Large intestine (tissue), 3 donors: ENCODE results near the gene ZDHHC11B. TPM values are rescaled to one million over a fixed set of nuclear protein-coding genes. Genes with fewer than 3 reads are reported as not detected.
"Not testable (repeated sequence)": the region's sequence is repeated elsewhere in the genome, so short reads cannot be mapped to it uniquely, and the experiment has no call there.

Source experiments
- DNase-seq, 2 donors: peaks; one replicate each; pipeline versions ENCODE4 v3.0.0 to v3.0.0-alpha.2; 2013
- H3K27ac ChIP-seq: one replicate; pipeline ENCODE4 v1.5.1; 2013; ENCODE audit warnings: low read length
- H3K27me3 ChIP-seq: 2 replicates; pipeline ENCODE4 v1.6.1; 2013; ENCODE audit warnings: low read length; ENCODE audit not compliant: control insufficient read depth, insufficient read depth
- H3K36me3 ChIP-seq: 2 replicates; pipeline ENCODE4 v1.6.1; 2013; ENCODE audit warnings: low read length; ENCODE audit not compliant: control insufficient read depth, insufficient read depth
- H3K4me1 ChIP-seq: one replicate; pipeline ENCODE4 v1.6.1; 2013; ENCODE audit warnings: low read length; ENCODE audit not compliant: control insufficient read depth, insufficient read depth
- H3K4me3 ChIP-seq: one replicate; pipeline ENCODE4 v1.5.1; 2013; ENCODE audit warnings: low read length
- H3K9me3 ChIP-seq: one replicate; pipeline ENCODE4 v1.6.1; 2013; ENCODE audit warnings: mild to moderate bottlenecking, low read depth, low read length, moderate library complexity; ENCODE audit not compliant: control insufficient read depth
- WGBS: methylation state at CpG from one replicate; pipeline ENCODE4 v1.1.5; 2013; ENCODE audit warnings: low lambda C conversion rate; ENCODE audit not compliant: insufficient coverage; 5-methylcytosine and 5-hydroxymethylcytosine counted together
- polyA plus RNA-seq: library from polyadenylated mRNA; unstranded; fragments of 120-200 nt; gene quantifications from one replicate; pipeline ENCODE4 v1.2.1, GENCODE V29; 2013

The ZDHHC11B gene
- polyA plus RNA-seq, 1 donor: 16.1 TPM

- not testable (repeated sequence) for H3K27me3 ChIP-seq, H3K4me1 ChIP-seq, H3K9me3 ChIP-seq, H3K36me3 ChIP-seq, DNase-seq, H3K27ac ChIP-seq, H3K4me3 ChIP-seq
- WGBS: no CpG with 5 or more reads among the region's 11 CpGs
Measured at GRCh38 chr5:743696-744404, 40.7 kb downstream of the ZDHHC11B start.

DNA sequence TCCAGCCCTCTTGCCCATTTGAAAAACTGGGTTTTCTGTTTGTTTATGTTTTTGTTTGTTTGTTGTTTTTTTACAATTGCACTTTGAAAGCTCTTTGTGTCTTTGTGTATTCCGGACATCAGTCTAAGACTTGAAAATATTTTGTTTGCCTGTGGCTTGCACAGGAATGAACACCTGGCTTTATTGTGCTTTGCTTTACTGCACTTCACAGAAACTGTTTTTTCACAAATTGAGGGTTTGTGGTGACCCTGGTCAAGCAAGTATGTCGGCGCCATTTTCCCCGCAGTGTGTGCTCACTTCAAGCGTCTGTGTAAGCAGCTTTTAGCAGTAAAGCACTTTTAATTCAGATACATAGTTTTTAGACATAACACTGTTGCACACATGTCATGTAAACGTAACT lies 42.3 kb downstream of the ZDHHC11B start:
- no CpG with 5 or more reads among the region's 6 CpGs for WGBS
- H3K9me3 ChIP-seq, H3K27me3 ChIP-seq, H3K4me3 ChIP-seq, H3K36me3 ChIP-seq, DNase-seq, H3K27ac ChIP-seq, H3K4me1 ChIP-seq: not testable (repeated sequence)

GRCh38 chr5:734145-734544 lies 50.4 kb downstream of the ZDHHC11B start:
- not testable (repeated sequence) for H3K4me3 ChIP-seq, H3K9me3 ChIP-seq, H3K4me1 ChIP-seq, H3K36me3 ChIP-seq, H3K27me3 ChIP-seq, DNase-seq, H3K27ac ChIP-seq
- no CpG with 5 or more reads among the region's 1 CpG for WGBS

- not testable (repeated sequence) for H3K27ac ChIP-seq, H3K27me3 ChIP-seq, H3K9me3 ChIP-seq, H3K4me1 ChIP-seq, DNase-seq, H3K36me3 ChIP-seq, H3K4me3 ChIP-seq
- WGBS: 100% methylated on average over 4 of the region's 10 CpGs
Measured at GRCh38 chr5:732754-733454, 51.6 kb downstream of the ZDHHC11B start.

DNA sequence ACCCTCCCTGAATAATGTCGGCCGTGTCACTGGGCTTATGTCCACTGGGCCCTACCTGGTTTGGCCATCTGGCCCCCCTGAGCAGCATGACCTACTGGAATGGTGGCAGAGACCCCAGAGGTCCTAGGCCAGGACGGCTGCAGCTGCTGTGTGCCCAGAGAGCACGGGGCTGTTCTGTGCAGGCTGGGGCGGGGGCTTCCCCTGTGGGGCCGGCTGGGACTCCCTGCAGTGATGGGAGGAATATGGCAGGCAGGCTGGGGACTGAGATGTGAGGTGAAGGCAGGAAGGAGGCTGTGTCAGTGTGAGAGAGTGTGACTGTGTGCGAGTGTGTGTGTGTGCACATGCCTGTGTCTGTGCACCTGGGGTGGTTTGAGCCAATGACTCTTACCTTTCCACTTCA lies 55.3 kb downstream of the ZDHHC11B start:
- not testable (repeated sequence) for DNase-seq, H3K4me1 ChIP-seq, H3K4me3 ChIP-seq, H3K9me3 ChIP-seq, H3K27ac ChIP-seq, H3K36me3 ChIP-seq, H3K27me3 ChIP-seq
- no CpG with 5 or more reads among the region's 7 CpGs for WGBS

DNA sequence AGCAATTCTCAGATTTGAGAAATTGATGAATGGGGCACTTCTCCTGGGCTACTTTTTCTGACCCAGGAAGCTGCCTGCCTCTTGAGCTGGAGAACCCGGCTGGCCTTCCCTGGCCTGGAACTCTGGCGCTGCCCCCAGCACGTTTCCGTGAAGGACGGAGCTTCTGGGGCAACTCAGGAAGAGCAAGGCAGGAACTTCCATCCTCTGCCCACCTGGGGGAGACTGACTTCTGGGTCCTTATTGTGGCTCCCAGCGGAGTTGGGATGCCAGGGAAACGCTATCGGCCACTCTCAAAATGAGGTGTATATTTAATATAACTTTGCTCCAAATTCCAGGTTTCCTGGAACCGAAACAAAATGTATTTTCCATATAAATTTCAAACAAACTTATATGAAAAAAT lies 57.4 kb downstream of the ZDHHC11B start:
- H3K4me3 ChIP-seq, DNase-seq: not testable (repeated sequence)
- WGBS: no CpG with 5 or more reads among the region's 9 CpGs

DNA sequence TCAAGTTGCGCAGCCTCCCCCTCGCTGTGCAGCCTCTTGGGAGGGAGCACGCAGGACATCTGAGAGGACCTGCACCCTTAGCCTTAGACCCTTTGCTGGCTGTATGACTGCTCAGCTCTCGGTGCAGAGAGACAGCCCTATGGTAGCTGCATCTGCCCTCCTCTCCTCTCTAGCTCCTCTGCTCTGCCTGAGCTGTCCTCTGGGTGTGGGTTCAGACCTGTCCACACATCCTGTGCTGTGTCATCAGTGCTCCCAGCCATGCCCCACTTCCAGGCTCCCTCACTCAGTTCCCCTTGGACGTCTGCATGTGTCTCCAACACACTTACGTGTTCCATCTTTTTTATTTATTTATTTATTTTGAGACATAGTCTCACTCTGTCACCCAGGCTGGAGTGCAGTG lies 60.7 kb downstream of the ZDHHC11B start:
- H3K27me3 ChIP-seq, DNase-seq, H3K9me3 ChIP-seq, H3K4me1 ChIP-seq, H3K36me3 ChIP-seq, H3K4me3 ChIP-seq, H3K27ac ChIP-seq: not testable (repeated sequence)
- WGBS: no CpG with 5 or more reads among the region's 6 CpGs

More for the DNA sequence above, 57.4 kb downstream of the ZDHHC11B start:
- H3K36me3 ChIP-seq, H3K27ac ChIP-seq, H3K27me3 ChIP-seq, H3K4me1 ChIP-seq, H3K9me3 ChIP-seq: not testable (repeated sequence)

GRCh38 chr5:723309-723708 lies 61.2 kb downstream of the ZDHHC11B start:
- not testable (repeated sequence) for H3K27ac ChIP-seq
- no CpG with 5 or more reads among the region's 4 CpGs for WGBS

DNA sequence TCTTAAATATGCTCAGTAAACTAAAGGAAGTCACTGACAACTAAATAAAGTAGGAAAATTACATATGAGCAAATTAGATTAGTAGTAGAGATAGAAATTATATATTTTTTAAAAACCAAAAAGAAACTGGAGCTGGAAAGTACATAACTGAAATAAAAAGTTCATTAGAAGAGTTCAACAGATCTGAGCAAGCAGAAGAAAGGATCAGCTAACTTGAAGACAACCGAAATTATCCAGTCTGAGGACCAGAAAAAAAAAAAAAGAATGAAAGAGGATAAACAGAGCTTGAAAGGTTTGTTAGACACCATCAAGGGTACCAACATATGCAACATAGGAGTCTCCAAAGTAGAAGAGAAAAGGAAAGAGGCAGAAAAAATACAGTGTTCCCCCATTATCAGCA lies 65.2 kb downstream of the ZDHHC11B start:
- not testable (repeated sequence) for H3K36me3 ChIP-seq, H3K4me1 ChIP-seq, H3K27ac ChIP-seq, H3K27me3 ChIP-seq, H3K4me3 ChIP-seq, H3K9me3 ChIP-seq, DNase-seq
- WGBS: no CpG with 5 or more reads among the region's 1 CpG

More at GRCh38 chr5:723309-723708, 61.2 kb downstream of the ZDHHC11B start:
- not testable (repeated sequence) for H3K4me3 ChIP-seq, H3K4me1 ChIP-seq, H3K36me3 ChIP-seq, H3K27me3 ChIP-seq, DNase-seq, H3K9me3 ChIP-seq

GRCh38 chr5:717143-717542 lies 67.4 kb downstream of the ZDHHC11B start:
- WGBS: 73% methylated on average over 5 of the region's 7 CpGs

DNA sequence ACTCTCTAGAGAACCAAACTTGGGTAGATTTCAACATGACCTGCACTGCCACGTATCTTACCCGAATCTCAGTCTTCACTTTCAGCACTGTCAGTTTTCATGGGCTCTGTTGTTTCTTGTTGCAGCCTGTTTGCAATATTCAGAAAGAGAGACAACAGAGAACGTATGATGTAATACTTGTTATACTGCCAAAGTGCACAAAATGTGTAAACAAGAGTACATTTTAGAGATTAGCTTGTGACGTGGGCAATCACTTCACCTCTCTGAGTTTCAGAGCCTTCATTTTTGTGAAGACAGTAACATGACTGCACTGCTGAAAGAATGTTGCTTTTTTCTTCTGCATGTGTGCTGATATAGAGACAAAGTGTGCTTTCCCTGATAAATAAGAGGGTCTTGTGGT lies 67.8 kb downstream of the ZDHHC11B start:
- H3K4me1 ChIP-seq, H3K36me3 ChIP-seq, DNase-seq, H3K27me3 ChIP-seq, H3K9me3 ChIP-seq, H3K27ac ChIP-seq, H3K4me3 ChIP-seq: not testable (repeated sequence)
- WGBS: no CpG with 5 or more reads among the region's 4 CpGs

More at GRCh38 chr5:717143-717542, 67.4 kb downstream of the ZDHHC11B start:
- no peak for DNase-seq
- peaks cover 3% of the 10 kb centered on the region for H3K9me3 ChIP-seq
- H3K27ac ChIP-seq: no peak overlapping the region
- H3K36me3 ChIP-seq: no peaks in the 10 kb centered on the region
- H3K4me3 ChIP-seq: no peak overlapping the region
- no peaks in the 10 kb centered on the region for H3K27me3 ChIP-seq
- no peaks in the 10 kb centered on the region for H3K4me1 ChIP-seq
